Measurements from ENCODE around the gene N4BP2L1. TPM values are rescaled to one million over a fixed set of nuclear protein-coding genes. Genes with fewer than 3 reads are reported as not detected.

Gene N4BP2L1
- total RNA-seq: 10 to 100 TPM; 48.4 to 53.0 TPM

DNA sequence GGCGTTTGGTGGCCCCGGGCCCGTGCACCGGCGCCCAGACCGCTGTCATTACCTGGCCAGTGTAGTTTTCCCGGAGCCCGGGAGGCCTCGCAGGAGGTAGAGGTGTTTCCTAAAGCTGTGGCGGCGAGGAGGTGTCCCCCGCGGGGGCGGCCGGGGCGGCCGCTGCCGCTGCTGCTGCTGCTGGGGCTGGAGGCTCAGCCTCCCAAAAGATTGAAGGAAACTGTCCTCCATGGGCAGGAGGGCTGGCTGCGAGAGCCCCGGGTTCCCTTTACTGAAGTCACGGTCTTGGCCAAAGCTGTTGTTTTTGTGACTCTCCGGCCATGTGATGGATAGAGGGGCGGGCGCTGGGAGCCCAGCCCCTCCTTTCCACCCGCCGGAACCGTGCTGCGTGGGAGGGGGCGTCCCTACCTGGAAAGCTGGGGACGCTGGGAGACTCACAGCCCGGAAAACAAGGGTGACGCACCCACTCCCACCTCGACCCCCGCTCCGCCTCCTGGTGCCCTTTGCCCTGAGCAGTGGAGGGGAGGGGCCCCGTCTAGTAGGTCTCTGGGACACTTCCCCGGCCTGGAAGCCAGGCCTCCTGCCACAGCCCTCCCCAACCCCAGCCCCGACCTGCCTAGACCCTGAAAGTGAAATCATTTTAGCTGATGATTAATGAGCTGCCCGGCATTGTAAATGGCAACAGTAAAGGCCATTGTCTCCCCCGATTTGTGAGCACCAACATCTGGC lies at the start of gene N4BP2L1:
Gene N4BP2L1, minus strand, starts transcription at position 279 of the 729 bp plus-strand sequence. Its CDS starts 48 bp downstream, at position 231.
- DNase-seq (peak; percentile 79), ATAC-seq (ENCODE audit: low read depth) (peak; percentile 69)
- Mint-ChIP-seq H3K27me3 (no peaks in the 10 kb centered on the region), H3K9me3 (peaks cover 6% of the 10 kb centered on the region), H3K27ac (peak within 1 kb of the TSS; percentile 97), H3K4me3 (peak within 1 kb of the TSS; percentile 96), H3K4me1 (peaks cover 46% of the 10 kb centered on the region), H3K36me3 (peaks cover 19% of the 10 kb centered on the region)
- POLR2A ChIA-PET: interaction anchor here (1.0 to 5.2 kb wide), 10 partner anchors 8 to 112 kb away, joined by 3 to 60 read pairs (median 4); partner anchors contain the start of genes BRCA2, N4BP2L2 and ZAR1L

DNA sequence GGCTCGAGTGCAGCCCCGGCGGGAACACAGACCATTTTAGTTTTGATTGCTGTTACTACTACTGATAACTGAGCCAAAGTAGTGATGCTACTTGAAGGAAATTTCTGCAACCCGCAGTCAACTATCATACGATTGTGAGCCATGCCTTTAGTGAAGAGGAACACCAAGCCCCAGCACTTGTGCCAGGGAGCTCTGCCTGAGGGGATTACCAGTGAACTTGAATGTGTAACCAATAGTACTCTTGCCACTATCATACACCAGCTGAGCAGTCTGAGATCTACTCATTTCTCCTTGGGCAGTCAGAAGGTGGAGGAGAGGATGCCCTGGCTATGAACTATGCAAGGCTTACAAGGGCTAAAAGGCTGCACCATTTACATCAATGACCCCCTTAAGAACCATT lies 49.0 kb upstream of the N4BP2L1 start:
- Mint-ChIP-seq H3K9me3 (no peaks in the 10 kb centered on the region), H3K36me3 (no peaks in the 10 kb centered on the region), H3K27ac (no peak overlapping the region), H3K4me1 (peaks cover 4% of the 10 kb centered on the region), H3K4me3 (no peak overlapping the region), H3K27me3 (no peaks in the 10 kb centered on the region)
- ATAC-seq (ENCODE audit: low read depth): no peak
- POLR2A ChIA-PET: no interaction called here
- DNase-seq: no peak

DNA sequence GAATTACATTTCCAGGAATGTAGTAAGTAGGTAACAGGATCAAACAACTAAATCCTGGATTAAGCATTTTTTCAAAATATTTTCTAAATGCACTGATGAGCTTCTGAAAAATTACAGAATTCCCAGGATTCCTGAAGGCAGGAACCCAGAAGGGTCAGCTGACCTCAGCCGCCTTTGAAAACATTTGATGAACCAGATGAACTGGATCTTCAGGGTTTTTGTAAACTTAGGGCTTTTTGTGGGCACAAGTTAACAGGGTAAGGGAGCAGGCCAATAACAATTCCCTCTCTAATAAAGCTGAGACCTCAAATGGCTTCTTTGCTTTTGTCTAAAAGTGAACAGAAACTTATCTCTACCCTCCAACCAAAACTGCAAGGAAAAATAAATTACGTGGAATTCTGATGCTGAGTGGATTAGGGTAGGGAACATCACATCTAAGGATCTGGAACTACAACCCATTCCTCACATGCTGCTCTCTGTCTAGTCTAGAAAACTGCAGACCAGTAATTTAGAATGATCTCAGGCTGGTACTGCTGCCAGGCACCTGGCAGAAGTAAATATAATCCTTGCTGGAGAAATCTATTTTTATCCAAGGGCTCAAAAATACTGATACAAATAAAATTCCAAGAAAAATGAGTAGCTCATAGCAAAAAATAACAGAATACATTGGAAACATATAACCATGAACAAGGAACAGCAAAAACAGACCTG lies 48.2 kb upstream of the N4BP2L1 start:
- Mint-ChIP-seq H3K27me3 (no peaks in the 10 kb centered on the region), H3K9me3 (no peaks in the 10 kb centered on the region), H3K4me3 (no peak overlapping the region), H3K36me3 (no peaks in the 10 kb centered on the region), H3K4me1 (peaks cover 5% of the 10 kb centered on the region), H3K27ac (no peak overlapping the region)
- POLR2A ChIA-PET: no interaction called here
- no peak for ATAC-seq (ENCODE audit: low read depth)
- no peak for DNase-seq

GRCh38 chr13:32474999-32475792 lies 47.3 kb upstream of the N4BP2L1 start:
- Mint-ChIP-seq H3K27ac (no peak overlapping the region), H3K27me3 (no peaks in the 10 kb centered on the region), H3K36me3 (no peaks in the 10 kb centered on the region), H3K9me3 (no peaks in the 10 kb centered on the region), H3K4me1 (peaks cover 4% of the 10 kb centered on the region), H3K4me3 (no peak overlapping the region)
- DNase-seq: no peak
- POLR2A ChIA-PET: no interaction called here
- no peak for ATAC-seq (ENCODE audit: low read depth)

- POLR2A ChIA-PET: no interaction called here
- no peak for DNase-seq
- Mint-ChIP-seq H3K27me3 (no peaks in the 10 kb centered on the region), H3K4me1 (peaks cover 4% of the 10 kb centered on the region), H3K9me3 (no peaks in the 10 kb centered on the region), H3K4me3 (no peak overlapping the region), H3K36me3 (no peaks in the 10 kb centered on the region), H3K27ac (no peak overlapping the region)
- ATAC-seq (ENCODE audit: low read depth): no peak
Observed at GRCh38 chr13:32473650-32474049, 45.7 kb upstream of the N4BP2L1 start.

- POLR2A ChIA-PET: no interaction called here
- peaks cover 4% of the 10 kb centered on the region for H3K4me1 Mint-ChIP-seq
- H3K36me3 Mint-ChIP-seq: no peaks in the 10 kb centered on the region
- DNase-seq (no peak), ATAC-seq (ENCODE audit: low read depth) (no peak)
- no peak overlapping the region for H3K4me3 Mint-ChIP-seq
- no peaks in the 10 kb centered on the region for H3K9me3 Mint-ChIP-seq
- H3K27me3 Mint-ChIP-seq: no peaks in the 10 kb centered on the region
- no peak overlapping the region for H3K27ac Mint-ChIP-seq
Observed at GRCh38 chr13:32472194-32472621, 44.3 kb upstream of the N4BP2L1 start.

GRCh38 chr13:32471187-32471922 lies 43.4 kb upstream of the N4BP2L1 start:
- no peak overlapping the region for H3K27ac Mint-ChIP-seq
- H3K36me3 Mint-ChIP-seq: no peaks in the 10 kb centered on the region
- H3K9me3 Mint-ChIP-seq: no peaks in the 10 kb centered on the region
- no peak overlapping the region for H3K4me3 Mint-ChIP-seq
- peaks cover 4% of the 10 kb centered on the region for H3K4me1 Mint-ChIP-seq
- H3K27me3 Mint-ChIP-seq: no peaks in the 10 kb centered on the region
- no peak for DNase-seq
- no peak for ATAC-seq (ENCODE audit: low read depth)
- POLR2A ChIA-PET: no interaction called here

DNA sequence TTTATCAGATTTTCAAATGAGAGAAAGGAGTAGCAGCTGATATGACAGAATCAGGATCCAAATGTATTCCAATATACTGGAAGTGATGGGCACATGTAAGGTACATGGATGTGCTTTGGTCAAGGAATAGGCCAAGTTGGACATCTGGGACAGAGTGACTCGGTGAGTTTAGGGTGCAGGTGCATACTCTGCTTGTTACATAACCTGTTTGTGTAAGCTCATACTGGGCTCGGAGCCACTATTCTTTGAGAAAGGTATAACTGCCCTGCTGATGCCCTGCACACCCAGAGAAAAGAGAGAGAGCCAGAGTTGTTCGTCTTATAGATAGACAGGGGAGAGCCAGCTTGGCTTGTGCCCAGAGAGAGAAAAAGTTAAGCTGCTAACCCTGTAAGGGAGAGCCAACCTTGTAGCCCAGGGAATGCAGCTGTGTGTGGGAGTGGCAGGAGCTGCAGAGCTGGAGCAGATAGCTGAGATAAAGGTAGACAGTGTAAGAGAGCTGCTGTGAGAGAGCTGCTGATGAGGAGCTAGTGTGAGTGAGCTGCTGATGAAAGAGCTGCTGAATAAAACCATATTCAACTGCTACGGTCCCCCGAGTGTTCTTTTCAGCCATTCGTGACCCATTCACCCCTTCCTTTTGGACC lies 40.7 kb upstream of the N4BP2L1 start:
- Mint-ChIP-seq H3K4me1 (peaks cover 4% of the 10 kb centered on the region), H3K27me3 (no peaks in the 10 kb centered on the region), H3K9me3 (no peaks in the 10 kb centered on the region), H3K4me3 (no peak overlapping the region), H3K36me3 (peaks cover 1% of the 10 kb centered on the region), H3K27ac (no peak overlapping the region)
- DNase-seq (no peak), ATAC-seq (ENCODE audit: low read depth) (no peak)
- POLR2A ChIA-PET: no interaction called here

DNA sequence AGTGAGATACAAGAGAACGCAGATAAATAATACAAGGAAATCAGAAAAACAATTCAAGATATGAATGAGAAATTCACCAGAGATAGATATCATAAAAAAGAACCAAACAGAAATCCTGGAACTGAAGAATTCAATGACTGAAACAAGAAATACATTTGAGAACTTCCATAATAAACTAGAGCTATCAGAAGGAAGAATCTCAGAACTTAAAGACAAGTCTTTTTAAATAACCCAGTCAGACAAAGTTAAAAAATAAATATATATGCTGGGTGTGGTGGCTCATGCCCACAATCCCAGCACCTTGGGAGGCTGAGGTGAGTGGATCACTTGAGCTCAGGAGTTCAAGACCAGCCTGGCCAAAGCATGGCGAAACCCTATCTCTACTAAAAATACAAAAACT lies 28.7 kb upstream of the N4BP2L1 start:
- peaks cover 21% of the 10 kb centered on the region for H3K9me3 Mint-ChIP-seq
- no peak overlapping the region for H3K27ac Mint-ChIP-seq
- H3K4me1 Mint-ChIP-seq: peaks cover 4% of the 10 kb centered on the region
- no peak overlapping the region for H3K4me3 Mint-ChIP-seq
- POLR2A ChIA-PET: no interaction called here
- H3K36me3 Mint-ChIP-seq: peaks cover 21% of the 10 kb centered on the region
- ATAC-seq (ENCODE audit: low read depth) (no peak), DNase-seq (no peak)
- H3K27me3 Mint-ChIP-seq: no peaks in the 10 kb centered on the region

DNA sequence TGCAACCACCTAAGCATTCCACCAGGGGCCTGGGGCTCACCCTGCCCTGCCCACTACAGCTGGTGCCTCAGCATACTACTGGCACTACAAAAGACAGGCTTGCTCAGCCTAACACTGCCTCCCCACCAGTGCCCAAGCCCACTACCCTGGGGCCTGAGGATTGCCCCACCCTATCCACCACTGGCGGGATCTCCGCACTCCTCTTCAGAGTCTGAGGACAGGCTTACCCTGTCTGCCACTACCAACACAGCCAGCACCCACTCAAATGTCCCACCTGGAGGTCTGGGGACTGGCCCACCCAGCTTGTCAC lies 27.6 kb upstream of the N4BP2L1 start:
- ATAC-seq (ENCODE audit: low read depth): no peak
- H3K4me3 Mint-ChIP-seq: no peak overlapping the region
- H3K36me3 Mint-ChIP-seq: peaks cover 24% of the 10 kb centered on the region
- no peak for DNase-seq
- peaks cover 4% of the 10 kb centered on the region for H3K4me1 Mint-ChIP-seq
- H3K9me3 Mint-ChIP-seq: peaks cover 25% of the 10 kb centered on the region
- no peaks in the 10 kb centered on the region for H3K27me3 Mint-ChIP-seq
- H3K27ac Mint-ChIP-seq: no peak overlapping the region
- POLR2A ChIA-PET: no interaction called here

GRCh38 chr13:32454886-32455593 lies 27.1 kb upstream of the N4BP2L1 start:
- H3K4me3 Mint-ChIP-seq: no peak overlapping the region
- H3K9me3 Mint-ChIP-seq: peaks cover 24% of the 10 kb centered on the region
- no peak for DNase-seq
- H3K36me3 Mint-ChIP-seq: peaks cover 23% of the 10 kb centered on the region
- POLR2A ChIA-PET: interaction anchor here (0.6 kb wide), 1 partner anchor 90 kb away, joined by 5 read pairs; no protein-coding TSS in a partner anchor
- no peak for ATAC-seq (ENCODE audit: low read depth)
- no peaks in the 10 kb centered on the region for H3K27me3 Mint-ChIP-seq
- peaks cover 4% of the 10 kb centered on the region for H3K4me1 Mint-ChIP-seq
- H3K27ac Mint-ChIP-seq: no peak overlapping the region

- no peak for ATAC-seq (ENCODE audit: low read depth)
- Mint-ChIP-seq H3K4me1 (peaks cover 4% of the 10 kb centered on the region), H3K4me3 (no peak overlapping the region), H3K9me3 (peaks cover 21% of the 10 kb centered on the region), H3K27ac (no peak overlapping the region), H3K27me3 (no peaks in the 10 kb centered on the region), H3K36me3 (peaks cover 20% of the 10 kb centered on the region)
- DNase-seq: no peak
- POLR2A ChIA-PET: interaction anchor here (1.4 kb wide), 1 partner anchor 85 kb away, joined by 6 read pairs; the partner anchor contains the start of gene N4BP2L2
Observed at GRCh38 chr13:32453981-32454380, 26.1 kb upstream of the N4BP2L1 start.

All from activated naive CD8-positive, alpha-beta T cell treated with anti-CD3 and anti-CD28 coated beads, Interleukin-2, amount 10 ng/mL, durations not matched to agents 7 days and 5 days (primary cell).